ENCODE results near the gene KIAA2012.

The KIAA2012 gene

GRCh38 chr2:202203348-202203747 lies 130.3 kb downstream of the KIAA2012 start:
- no peak for TF ChIP-seq CTCF (IDR thresholded peaks at IDR 0.05; ENCODE audit: insufficient read depth, low read depth, low read length, missing control alignments)
- DNase-seq (ENCODE audit: low read depth): no peak
- H3K4me3 ChIP-seq (ENCODE audit: low read length): no peak overlapping the region

GRCh38 chr2:202204855-202205254 lies 131.8 kb downstream of the KIAA2012 start:
- no peak overlapping the region for H3K4me3 ChIP-seq (ENCODE audit: low read length)
- no peak for TF ChIP-seq CTCF (IDR thresholded peaks at IDR 0.05; ENCODE audit: insufficient read depth, low read depth, low read length, missing control alignments)
- DNase-seq (ENCODE audit: low read depth): no peak

- no peak for DNase-seq (ENCODE audit: low read depth)
- no peak overlapping the region for H3K4me3 ChIP-seq (ENCODE audit: low read length)
- TF ChIP-seq CTCF (IDR thresholded peaks at IDR 0.05; ENCODE audit: insufficient read depth, low read depth, low read length, missing control alignments): no peak
These were observed 135.5 kb downstream of the KIAA2012 start for GRCh38 chr2:202208526-202208925.

- H3K4me3 ChIP-seq (ENCODE audit: low read length): no peak overlapping the region
- TF ChIP-seq CTCF (IDR thresholded peaks at IDR 0.05; ENCODE audit: insufficient read depth, low read depth, low read length, missing control alignments): no peak
- no peak for DNase-seq (ENCODE audit: low read depth)
These were observed 142.1 kb downstream of the KIAA2012 start for GRCh38 chr2:202215179-202215578.

GRCh38 chr2:202221873-202222272 lies 148.8 kb downstream of the KIAA2012 start:
- no peak for TF ChIP-seq CTCF (IDR thresholded peaks at IDR 0.05; ENCODE audit: insufficient read depth, low read depth, low read length, missing control alignments)
- DNase-seq (ENCODE audit: low read depth): no peak
- no peak overlapping the region for H3K4me3 ChIP-seq (ENCODE audit: low read length)

GRCh38 chr2:202237787-202238233 lies 164.8 kb downstream of the KIAA2012 start:
- DNase-seq (ENCODE audit: low read depth): peak; percentile 62
- no peak for TF ChIP-seq CTCF (IDR thresholded peaks at IDR 0.05; ENCODE audit: insufficient read depth, low read depth, low read length, missing control alignments)
- H3K4me3 ChIP-seq (ENCODE audit: low read length): peak overlapping the region; percentile 94
